Mesenchymal stem cell (in vitro differentiated cells and primary cell): ENCODE results near the gene TMEM192.
"Not testable (repeated sequence)": the region's sequence is repeated elsewhere in the genome, so short reads cannot be mapped to it uniquely, and the experiment has no call there.

ENCODE experiments used
- DNase-seq: peaks from one replicate; pipeline ENCODE4 v3.0.0-alpha.2; 2013
- H2AFZ ChIP-seq: one replicate; pipeline ENCODE4 v1.6.1; 2013; ENCODE audit warnings: low read depth, mild to moderate bottlenecking, control low read depth, inconsistent platforms, low read length, moderate library complexity
- H2AK5ac ChIP-seq: 2 replicates; pipeline ENCODE4 v1.6.1; 2013; ENCODE audit warnings: low read length, moderate library complexity, mild to moderate bottlenecking, inconsistent platforms; ENCODE audit not compliant: severe bottlenecking
- H2BK120ac ChIP-seq: one replicate; pipeline ENCODE4 v1.6.1; 2013; ENCODE audit warnings: low read depth, mild to moderate bottlenecking, inconsistent platforms, low read length, moderate library complexity
- H2BK12ac ChIP-seq, 2 experiments: one replicate each; pipeline ENCODE4 v1.6.1; 2013; ENCODE audit warnings: inconsistent platforms in 2 of 2, low read length in 2 of 2, mild to moderate bottlenecking in 2 of 2, moderate library complexity in 2 of 2, control low read depth in 1 of 2
- H2BK15ac ChIP-seq: one replicate; pipeline ENCODE4 v1.6.1; 2013; ENCODE audit warnings: mild to moderate bottlenecking, low read depth, inconsistent platforms; ENCODE audit not compliant: poor library complexity, severe bottlenecking
- H2BK5ac ChIP-seq: 2 replicates; pipeline ENCODE4 v1.6.1; 2013; ENCODE audit warnings: low read depth, mild to moderate bottlenecking, low read length, control low read depth, inconsistent platforms; ENCODE audit not compliant: poor library complexity, severe bottlenecking
- H3K14ac ChIP-seq, 2 experiments: one replicate each; pipeline ENCODE4 v1.6.1; 2013; ENCODE audit warnings: inconsistent platforms in 2 of 2, low read length in 2 of 2, control low read depth in 1 of 2, mild to moderate bottlenecking in 1 of 2, moderate library complexity in 1 of 2
- H3K18ac ChIP-seq, 2 experiments: one replicate each; pipeline ENCODE4 v1.6.1; 2013; ENCODE audit warnings: inconsistent platforms in 2 of 2, low read length in 2 of 2, control low read depth in 1 of 2, low read depth in 1 of 2, mild to moderate bottlenecking in 1 of 2
- H3K23ac ChIP-seq, 2 experiments: one replicate each; pipeline ENCODE4 v1.6.1; 2013; ENCODE audit warnings: inconsistent platforms in 2 of 2, low read length in 2 of 2, mild to moderate bottlenecking in 2 of 2, moderate library complexity in 2 of 2, control low read depth in 1 of 2
- H3K27ac ChIP-seq: 2 replicates; pipeline ENCODE4 v1.5.1; 2013; ENCODE audit warnings: mild to moderate bottlenecking, moderate library complexity, low read length, control low read depth, inconsistent platforms; ENCODE audit not compliant: poor library complexity, severe bottlenecking
- H3K27me3 ChIP-seq, 2 experiments: 2 replicates each; pipeline versions ENCODE4 v1.6.1 to v1.7.0; 2013; ENCODE audit warnings: low read length in 2 of 2, mild to moderate bottlenecking in 2 of 2, moderate library complexity in 2 of 2, control low read depth in 1 of 2, inconsistent platforms in 1 of 2; ENCODE audit not compliant: control insufficient read depth in 1 of 2, insufficient read depth in 1 of 2
- H3K36me3 ChIP-seq, 2 experiments: 2 replicates each; pipeline versions ENCODE4 v1.6.1 to v1.7.0; 2013; ENCODE audit warnings: low read length in 2 of 2, control low read depth in 1 of 2, inconsistent platforms in 1 of 2, low read depth in 1 of 2, mild to moderate bottlenecking in 1 of 2; ENCODE audit not compliant: insufficient read depth in 2 of 2, control insufficient read depth in 1 of 2
- H3K4ac ChIP-seq, 2 experiments: one replicate each; pipeline ENCODE4 v1.6.1; 2013; ENCODE audit warnings: inconsistent platforms in 2 of 2, low read length in 2 of 2, mild to moderate bottlenecking in 2 of 2, moderate library complexity in 2 of 2, control low read depth in 1 of 2, low read depth in 1 of 2
- H3K4me1 ChIP-seq: 2 replicates; pipeline ENCODE4 v1.6.1; 2013; ENCODE audit warnings: low read depth, low read length, control low read depth; ENCODE audit not compliant: control insufficient read depth, insufficient read depth
- H3K4me2 ChIP-seq: 2 replicates; pipeline ENCODE4 v1.6.1; 2013; ENCODE audit warnings: low read length, mild to moderate bottlenecking, inconsistent platforms; ENCODE audit not compliant: poor library complexity, severe bottlenecking
- H3K4me3 ChIP-seq, 2 experiments: 2 replicates each; pipeline versions ENCODE4 v1.5.1 to v1.7.0; 2013; ENCODE audit warnings: low read length in 2 of 2, mild to moderate bottlenecking in 2 of 2, control low read depth in 1 of 2, low read depth in 1 of 2; ENCODE audit not compliant: insufficient read depth in 1 of 2
- H3K79me1 ChIP-seq: replicated peaks from 2 replicates; pipeline ENCODE4 v1.6.1; 2013; ENCODE audit warnings: mild to moderate bottlenecking, control low read depth, low read length, inconsistent platforms; ENCODE audit not compliant: poor library complexity, severe bottlenecking
- H3K9ac ChIP-seq: 2 replicates; pipeline ENCODE4 v1.7.0; 2013; ENCODE audit warnings: mild to moderate bottlenecking, low read length, moderate library complexity
- H3K9me3 ChIP-seq: 2 replicates; pipeline ENCODE4 v1.7.0; 2013; ENCODE audit warnings: mild to moderate bottlenecking, low read length; ENCODE audit not compliant: control insufficient read depth
- H4K8ac ChIP-seq: one replicate; pipeline ENCODE4 v1.6.1; 2013; ENCODE audit warnings: inconsistent platforms, mild to moderate bottlenecking, low read length, moderate library complexity
- H4K91ac ChIP-seq: one replicate; pipeline ENCODE4 v1.6.1; 2013; ENCODE audit warnings: mild to moderate bottlenecking, low read length, inconsistent platforms
- WGBS: methylation state at CpG from one replicate; pipeline ENCODE4 v1.1.7; 2013; ENCODE audit warnings: mixed read lengths; 5-methylcytosine and 5-hydroxymethylcytosine counted together

The TMEM192 gene

DNA sequence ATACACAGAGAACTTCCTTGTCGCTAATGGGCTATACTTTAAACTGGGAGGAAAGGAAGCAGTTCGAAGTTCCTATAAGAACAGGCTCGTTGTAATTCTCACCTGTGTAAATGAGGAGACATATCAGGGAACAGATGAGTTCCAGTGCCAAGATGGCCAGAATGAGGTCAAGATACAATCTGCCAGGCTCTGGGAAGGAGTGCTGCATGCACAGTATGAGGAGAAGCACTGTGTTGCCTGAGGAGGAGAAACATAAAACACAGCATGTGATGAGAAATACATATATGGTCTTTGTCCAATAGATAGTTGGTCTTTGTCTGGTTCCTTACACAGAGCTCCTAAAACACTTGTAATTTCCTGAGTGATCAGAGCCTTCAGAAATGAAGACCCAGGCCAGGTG lies 24.3 kb downstream of the TMEM192 start:
- DNase-seq = no peak
- Histone ChIP-seq H3K23ac (no peak overlapping the region), H2AFZ (no peak overlapping the region), H3K27me3 (no peaks in the 10 kb centered on the region), H4K8ac (no peak overlapping the region), H3K4me3 (no peak overlapping the region), H3K18ac (no peak overlapping the region), H2BK15ac (no peak overlapping the region), H3K9ac (no peak overlapping the region), H3K4me2 (no peak overlapping the region), H3K4me1 (no peaks in the 10 kb centered on the region), H3K27ac (no peak overlapping the region), H3K79me1 (peaks cover 3% of the 10 kb centered on the region), H4K91ac (no peak overlapping the region), H3K36me3 (peaks cover 13 to 37% of the 10 kb centered on the region in 2 experiments), H3K14ac (no peak overlapping the region), H2AK5ac (no peak overlapping the region), H2BK5ac (no peak overlapping the region), H3K4ac (no peak overlapping the region), H2BK12ac (no peak overlapping the region), H2BK120ac (no peak overlapping the region), H3K9me3 (no peaks in the 10 kb centered on the region)
- WGBS = 90% methylated on average over 3 of the region's 3 CpGs

DNA sequence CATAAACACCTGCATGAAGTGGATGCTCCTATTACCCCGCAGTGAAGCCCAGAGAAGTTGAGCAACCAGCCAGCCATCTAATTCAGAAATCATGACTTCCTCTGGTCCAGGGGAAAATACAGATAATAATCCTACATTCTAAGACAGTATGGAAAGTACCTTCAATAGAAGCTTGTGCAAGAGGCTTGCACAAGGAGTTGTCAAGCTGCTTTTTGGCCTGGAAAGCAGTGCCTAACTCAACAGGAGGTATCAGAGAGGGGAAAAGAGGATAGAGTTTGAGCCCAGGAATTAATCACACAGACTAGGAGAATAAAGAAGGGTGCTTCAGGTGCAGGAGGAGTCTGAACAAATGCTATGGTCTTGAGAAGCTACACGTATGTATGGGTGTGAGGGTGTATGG lies 26.7 kb downstream of the TMEM192 start:
- Histone ChIP-seq H3K9ac (no peak overlapping the region), H3K4ac (no peak overlapping the region), H3K79me1 (peaks cover 3% of the 10 kb centered on the region), H4K8ac (no peak overlapping the region), H2BK12ac (no peak overlapping the region), H3K27ac (no peak overlapping the region), H2BK15ac (no peak overlapping the region), H4K91ac (no peak overlapping the region), H3K18ac (no peak overlapping the region), H3K4me2 (no peak overlapping the region), H2BK120ac (no peak overlapping the region), H3K27me3 (no peaks in the 10 kb centered on the region), H3K4me3 (no peak overlapping the region), H3K23ac (no peak overlapping the region), H3K36me3 (peaks cover 13 to 37% of the 10 kb centered on the region in 2 experiments), H2AK5ac (no peak overlapping the region), H2BK5ac (no peak overlapping the region), H3K14ac (no peak overlapping the region), H3K9me3 (no peaks in the 10 kb centered on the region), H2AFZ (no peak overlapping the region), H3K4me1 (no peaks in the 10 kb centered on the region)
- DNase-seq = no peak
- 98% methylated on average over 2 of the region's 2 CpGs for WGBS

DNA sequence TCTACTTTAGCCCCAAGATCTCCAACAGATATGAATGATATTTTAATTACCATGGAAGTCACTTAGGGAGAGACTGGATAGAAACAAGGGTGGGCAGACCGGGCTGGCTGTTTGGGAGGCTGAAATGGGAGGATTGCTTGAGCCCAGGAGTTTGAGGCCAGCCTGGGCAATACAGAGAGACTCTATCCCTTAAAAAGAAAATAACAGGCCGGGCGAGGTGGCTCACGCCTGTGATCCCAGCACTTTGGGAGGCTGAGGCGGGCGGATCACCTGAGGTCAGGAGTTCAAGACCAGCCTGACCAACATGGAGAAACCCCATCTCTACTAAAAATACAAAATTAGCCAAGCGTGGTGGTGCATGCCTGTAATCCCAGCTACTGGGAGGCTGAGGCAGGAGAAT lies 27.9 kb downstream of the TMEM192 start:
- H3K23ac ChIP-seq, H2BK12ac ChIP-seq, H3K14ac ChIP-seq, H3K18ac ChIP-seq, DNase-seq, H3K27me3 ChIP-seq, H4K8ac ChIP-seq, H3K4me3 ChIP-seq, H2BK120ac ChIP-seq, H2BK5ac ChIP-seq, H3K4me1 ChIP-seq, H3K4ac ChIP-seq, H3K27ac ChIP-seq, H4K91ac ChIP-seq, H2AFZ ChIP-seq, H2BK15ac ChIP-seq, H3K9ac ChIP-seq, H3K9me3 ChIP-seq, H3K4me2 ChIP-seq, H2AK5ac ChIP-seq, H3K79me1 ChIP-seq: not testable (repeated sequence)
- H3K36me3 ChIP-seq = peaks cover 12 to 37% of the 10 kb centered on the region in 2 experiments
- WGBS = 100% methylated on average over 3 of the region's 7 CpGs

DNA sequence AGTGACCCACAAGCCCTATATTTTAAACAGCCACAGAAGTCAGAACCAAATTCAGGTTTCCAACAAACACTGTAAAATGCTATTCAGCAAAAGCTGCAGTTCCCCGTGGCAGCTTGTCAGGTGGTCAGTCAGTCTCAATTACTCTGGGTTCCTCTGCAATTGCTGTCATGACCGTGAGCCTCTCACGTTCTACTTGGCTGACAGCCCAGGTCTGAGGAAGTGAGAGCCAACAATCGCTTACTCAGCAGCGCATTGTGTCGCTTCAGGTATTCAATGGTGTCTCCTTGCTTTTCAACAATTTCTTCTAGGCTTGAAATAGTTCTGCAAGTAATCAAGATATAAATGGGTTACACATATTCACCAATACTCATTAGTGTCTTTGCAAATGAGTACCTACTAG lies 33.2 kb downstream of the TMEM192 start:
- H3K23ac ChIP-seq = no peak overlapping the region
- H2BK120ac ChIP-seq = no peak overlapping the region
- no peak overlapping the region for H3K4me3 ChIP-seq
- H3K9me3 ChIP-seq = no peaks in the 10 kb centered on the region
- no peak overlapping the region for H3K18ac ChIP-seq
- H3K9ac ChIP-seq = no peak overlapping the region
- H3K79me1 ChIP-seq = peaks cover 2% of the 10 kb centered on the region
- peak overlapping the region; percentile 15 for H4K8ac ChIP-seq
- no peak overlapping the region for H3K27ac ChIP-seq
- H3K14ac ChIP-seq = no peak overlapping the region
- DNase-seq = no peak
- no peak overlapping the region for H2AFZ ChIP-seq
- H2AK5ac ChIP-seq = no peak overlapping the region
- no peak overlapping the region for H4K91ac ChIP-seq
- no peak overlapping the region for H3K4ac ChIP-seq
- H3K4me2 ChIP-seq = no peak overlapping the region
- peaks cover 0 to 16% of the 10 kb centered on the region in 2 experiments for H3K36me3 ChIP-seq
- H2BK12ac ChIP-seq = no peak overlapping the region
- H2BK5ac ChIP-seq = no peak overlapping the region
- WGBS = 87% methylated on average over 5 of the region's 6 CpGs
- H3K27me3 ChIP-seq = no peaks in the 10 kb centered on the region
- no peak overlapping the region for H2BK15ac ChIP-seq
- H3K4me1 ChIP-seq = peaks cover 2% of the 10 kb centered on the region
